Inflammatory macrophage treated with lipopolysaccharide for 4 hours (primary cell): Measurements from ENCODE around the gene RAPGEF2.
"Not testable (repeated sequence)": the region's sequence is repeated elsewhere in the genome, so short reads cannot be mapped to it uniquely, and the experiment has no call there.

Source experiments
- DNase-seq: peaks from one replicate; pipeline ENCODE4 v3.0.0-alpha.2; 2020

The RAPGEF2 gene

DNA sequence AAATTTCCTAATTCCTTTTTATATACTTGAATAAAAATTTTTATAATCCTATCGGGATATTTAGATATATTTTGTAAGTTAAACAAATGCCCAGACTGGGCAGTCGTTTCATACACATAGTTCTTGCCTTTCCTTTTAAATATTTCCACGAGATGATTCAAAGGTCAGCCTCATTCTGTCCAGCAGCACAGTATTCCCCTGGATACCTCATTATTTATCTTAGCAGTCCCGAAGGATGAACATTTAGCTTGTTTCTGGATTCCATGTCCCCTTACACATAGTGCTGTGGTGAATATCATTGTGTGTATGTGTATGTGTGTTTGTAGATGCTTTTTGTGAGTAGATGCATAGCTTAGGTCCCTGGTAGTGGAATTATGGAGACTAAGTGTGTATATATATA is 38.3 kb downstream of the RAPGEF2 start:
- no peak for DNase-seq

DNA sequence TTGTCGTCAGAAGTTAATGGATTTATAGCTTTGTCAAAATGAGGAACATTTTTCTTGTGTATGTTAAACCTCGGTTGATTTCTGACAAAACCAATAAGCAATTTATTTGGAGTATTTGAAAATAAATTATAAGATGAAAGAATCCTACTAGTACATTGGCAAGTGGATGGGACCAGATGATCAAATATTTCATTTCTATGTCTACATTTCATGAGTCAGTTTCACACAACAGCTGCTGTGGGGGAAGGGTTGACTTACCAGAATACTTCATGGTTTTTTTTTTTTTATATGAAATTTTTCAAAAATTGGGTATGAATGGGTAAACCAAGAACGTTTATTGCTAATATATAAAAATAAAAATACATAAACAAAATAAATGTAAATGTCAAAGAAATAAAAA is 39.4 kb downstream of the RAPGEF2 start:
- DNase-seq = peak; percentile 32

DNA sequence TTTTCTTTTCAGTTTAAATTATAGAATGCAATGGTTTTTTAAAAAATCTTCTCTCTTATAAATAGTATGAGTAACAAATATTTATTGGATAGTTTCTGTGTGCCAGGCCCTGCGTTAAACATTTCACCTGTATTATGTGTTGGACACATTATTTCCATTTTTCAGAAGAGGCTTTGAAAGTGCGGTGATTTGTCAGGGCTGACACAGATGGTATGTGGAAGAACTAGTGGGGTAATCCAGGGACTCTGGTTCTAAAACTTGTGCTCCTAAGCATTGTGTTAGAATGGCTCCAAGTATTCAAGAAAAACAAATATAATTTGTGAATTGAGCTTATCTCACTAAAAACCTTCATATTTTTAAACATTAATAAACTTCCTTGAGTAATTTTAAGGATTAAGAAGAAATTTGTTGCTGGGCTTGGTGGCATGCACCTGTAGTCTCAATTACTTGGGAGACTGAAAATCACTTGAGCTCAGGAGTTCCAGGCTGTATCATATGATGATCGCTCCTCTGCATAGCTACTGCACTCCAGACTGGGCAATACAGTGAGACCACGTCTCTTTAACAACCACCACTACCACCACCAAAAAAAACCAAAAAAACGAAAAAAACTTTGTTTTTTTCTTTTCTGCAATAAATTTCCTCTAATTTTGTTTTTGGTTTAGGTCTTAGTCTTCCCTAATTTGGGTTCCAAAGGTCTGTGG is 40.0 kb downstream of the RAPGEF2 start:
- no peak for DNase-seq

DNA sequence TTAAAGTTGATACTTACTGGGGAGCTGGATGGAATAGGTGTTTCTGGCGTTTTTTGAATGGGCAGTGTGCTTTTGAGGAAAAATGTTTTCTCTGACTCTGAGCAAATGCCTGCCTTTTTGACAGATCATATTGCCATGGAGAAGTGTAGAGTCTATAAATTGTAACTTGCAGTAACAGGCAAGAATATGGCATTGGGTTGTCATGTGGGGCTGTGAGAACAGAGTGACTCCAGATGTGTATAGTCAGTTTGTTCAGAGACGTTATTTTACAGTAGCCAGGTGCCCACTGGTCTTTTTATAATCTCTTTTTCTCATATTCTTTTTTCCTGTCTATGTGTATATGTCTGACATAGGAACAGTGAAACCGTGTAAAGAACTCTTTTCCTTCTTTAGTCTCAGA is 40.8 kb downstream of the RAPGEF2 start:
- DNase-seq = no peak

DNA sequence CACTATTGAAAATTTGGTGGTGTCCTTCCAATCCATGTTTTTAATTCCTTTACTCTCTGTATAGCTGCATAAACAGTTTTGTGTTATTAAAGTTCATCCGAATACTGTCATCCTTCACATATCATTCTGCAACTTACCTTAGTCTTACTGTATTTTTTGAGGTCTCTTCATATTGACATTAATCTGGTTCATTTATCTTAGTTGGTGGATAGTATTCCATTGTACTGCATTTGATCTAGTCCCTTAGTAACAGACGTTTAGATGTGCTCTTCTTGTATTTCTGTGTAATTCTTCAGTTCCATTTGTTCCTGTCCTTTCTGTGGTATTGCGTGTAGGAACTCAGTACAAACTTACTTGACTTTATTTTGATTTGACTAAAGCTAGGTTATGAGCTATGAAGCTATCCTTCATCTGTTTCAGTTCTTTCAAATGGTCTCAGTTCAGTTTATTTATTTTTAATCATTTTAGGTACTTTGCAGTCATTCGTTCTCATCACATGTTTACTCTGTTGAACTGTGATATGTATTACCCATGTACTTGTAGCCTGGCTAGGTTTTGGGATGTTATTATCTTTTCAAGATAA is 41.3 kb downstream of the RAPGEF2 start:
- DNase-seq = no peak

DNA sequence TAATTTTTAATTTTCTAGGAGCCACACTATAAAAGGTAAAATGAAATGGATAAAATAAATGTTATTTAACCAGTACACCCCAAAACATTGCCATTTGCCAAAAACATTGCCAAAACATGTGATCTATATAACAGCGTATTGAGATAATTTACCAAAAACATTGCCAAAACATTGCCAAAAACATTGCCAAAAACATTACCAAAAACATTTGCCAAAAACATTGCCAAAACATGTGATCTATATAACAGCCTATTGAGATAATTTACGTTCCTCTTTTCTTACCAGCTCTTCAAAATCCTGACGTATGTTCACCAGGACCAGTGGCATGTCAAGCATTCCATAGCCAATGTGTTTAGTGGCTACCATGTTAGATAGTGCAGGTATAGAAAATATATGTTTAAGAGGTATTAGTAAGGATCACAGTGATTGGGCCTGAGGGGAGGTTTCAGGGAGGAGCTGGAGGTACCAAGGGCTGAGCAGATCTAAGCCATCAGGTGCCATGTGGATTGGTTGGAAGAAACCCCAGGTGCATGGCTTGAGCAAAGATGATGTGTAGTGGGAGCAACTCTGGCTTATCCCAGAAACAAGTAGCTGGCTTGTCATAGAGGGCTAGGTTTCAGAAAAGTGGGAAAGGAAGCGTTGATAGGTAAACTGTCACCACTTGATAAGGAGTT is 42.6 kb downstream of the RAPGEF2 start:
- DNase-seq = no peak

DNA sequence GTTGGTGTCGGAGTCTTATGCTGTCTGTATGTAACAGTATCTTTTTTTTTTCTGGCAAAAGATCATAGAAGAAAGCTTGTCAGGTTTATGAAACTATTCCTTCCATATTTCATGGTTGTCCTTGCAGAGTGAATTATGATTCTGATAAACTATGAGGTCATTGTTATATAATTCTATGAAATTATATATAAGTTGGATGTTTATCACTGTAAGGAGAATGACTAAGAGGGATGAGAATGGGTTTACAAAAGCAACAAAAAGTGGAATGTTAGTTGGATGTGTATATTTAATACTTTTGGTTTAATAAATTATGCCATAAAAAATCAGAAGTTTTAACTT is 43.1 kb downstream of the RAPGEF2 start:
- no peak for DNase-seq

DNA sequence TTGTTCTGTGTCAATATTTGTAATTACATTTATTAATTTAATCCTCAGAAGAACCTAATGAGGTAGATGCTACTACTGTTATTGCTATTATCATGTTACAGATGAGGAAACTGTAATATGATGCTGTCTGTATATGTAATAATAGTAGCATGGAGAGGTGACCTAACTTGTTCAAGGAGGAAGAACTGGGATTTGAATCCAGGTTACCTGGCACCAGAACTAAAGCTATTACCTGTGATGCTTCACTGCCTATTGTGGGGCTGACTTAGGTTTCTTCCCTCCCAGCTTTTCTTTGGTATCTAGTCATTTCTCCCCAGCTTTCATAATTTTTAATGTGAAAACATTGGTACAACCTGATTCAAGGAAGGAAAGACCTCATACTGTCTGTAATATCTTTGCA is 43.6 kb downstream of the RAPGEF2 start:
- no peak for DNase-seq

DNA sequence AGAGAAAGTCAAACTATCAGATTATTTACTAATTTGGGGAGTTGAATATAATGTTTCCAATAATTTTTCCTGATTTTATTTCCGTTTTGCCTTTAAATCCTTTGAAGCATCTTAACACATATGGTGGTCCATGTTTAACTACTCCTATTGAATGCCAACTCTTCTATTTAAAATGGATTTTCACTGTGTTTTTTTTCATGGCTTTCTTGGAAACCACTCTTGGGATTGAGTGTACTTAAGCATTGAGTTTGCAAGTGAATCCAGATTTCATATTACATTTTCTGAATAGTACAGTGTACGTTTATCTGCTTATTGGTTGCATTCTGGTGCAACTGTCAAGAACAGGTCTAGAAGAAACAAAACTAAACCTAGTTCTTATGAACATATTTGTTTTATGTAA is 45.6 kb downstream of the RAPGEF2 start:
- no peak for DNase-seq

DNA sequence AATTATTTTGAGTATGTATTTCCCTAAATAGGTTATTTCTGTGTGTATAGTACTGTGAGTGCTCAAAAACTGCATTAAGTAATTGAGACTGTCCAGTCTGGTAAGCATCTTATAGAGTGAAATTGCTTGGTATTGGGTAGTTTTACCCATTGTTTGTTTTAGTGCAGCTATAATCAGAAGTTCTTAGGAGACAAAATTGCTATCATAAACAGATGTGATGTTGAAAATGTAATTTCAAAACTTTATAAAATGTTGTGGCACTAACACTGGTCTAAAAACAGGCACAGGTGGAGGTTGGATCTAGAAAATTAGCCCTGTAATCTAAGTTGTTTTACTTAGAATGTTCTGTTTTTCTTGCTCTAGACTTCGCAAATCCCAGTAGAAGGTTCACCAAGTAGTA is 46.8 kb downstream of the RAPGEF2 start:
- no peak for DNase-seq

DNA sequence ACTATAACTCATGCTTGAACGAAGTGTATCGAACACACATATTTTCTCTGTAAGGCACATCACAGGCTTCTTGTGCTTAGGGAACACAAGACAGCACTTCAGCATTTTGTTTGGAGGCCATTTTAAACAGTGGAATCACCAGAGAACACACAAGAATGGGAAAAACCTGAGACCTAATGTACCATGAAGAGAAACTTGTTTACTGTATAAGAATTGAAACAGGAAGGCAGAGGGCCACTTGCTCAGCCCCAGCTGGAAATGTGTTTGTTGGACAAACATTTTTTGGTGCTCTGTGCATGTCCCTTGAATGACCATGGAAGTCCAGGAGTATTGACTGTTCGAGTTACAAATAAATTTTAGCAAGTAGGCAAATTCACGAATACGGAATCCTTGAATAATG is 47.5 kb downstream of the RAPGEF2 start:
- DNase-seq = no peak

DNA sequence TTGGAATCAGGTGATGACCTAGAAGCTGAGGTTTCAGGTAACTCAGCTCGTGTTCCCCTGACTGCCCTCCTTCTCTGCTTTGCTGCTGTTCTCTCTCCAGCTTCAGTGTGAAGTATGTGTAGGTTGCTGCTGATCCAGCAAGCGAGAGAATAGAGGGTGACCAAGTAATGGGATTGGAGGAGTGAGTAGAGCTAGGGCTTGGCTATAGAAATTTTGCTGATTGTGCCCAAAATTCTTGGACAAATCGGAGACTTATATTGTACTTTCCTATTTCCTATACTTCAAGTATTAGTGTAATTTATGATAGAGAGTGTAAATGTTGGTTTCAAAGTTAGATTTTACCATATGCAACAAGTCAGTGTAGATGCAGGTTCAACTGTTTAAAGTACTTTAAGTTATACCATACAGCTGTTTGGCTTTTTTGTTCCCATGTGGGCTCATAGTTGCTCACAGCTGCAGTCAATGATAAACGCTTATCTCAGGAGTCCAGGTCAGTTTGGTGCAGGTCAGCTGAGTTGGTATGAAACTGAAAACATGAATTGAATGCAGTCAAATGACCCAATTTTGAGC is 48.0 kb downstream of the RAPGEF2 start:
- no peak for DNase-seq

DNA sequence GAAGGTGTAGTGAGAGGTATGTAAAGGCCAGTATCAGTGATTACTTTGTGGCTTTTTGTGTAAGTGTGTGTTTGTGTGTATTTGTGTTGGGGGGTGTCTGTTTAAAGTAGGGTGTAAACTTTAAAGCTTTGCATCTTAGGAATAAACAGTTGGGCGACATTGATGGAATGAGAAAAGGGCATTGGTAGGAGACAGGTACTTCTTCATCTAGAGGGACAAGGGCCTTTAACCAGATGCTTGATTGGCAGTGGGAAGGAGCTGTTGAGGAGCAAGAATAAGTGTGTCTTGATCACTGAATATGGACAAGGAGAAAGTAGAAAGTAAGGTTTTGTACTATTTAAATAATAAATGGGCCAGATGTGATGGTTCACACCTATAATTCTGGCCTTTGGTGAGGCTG is 48.8 kb downstream of the RAPGEF2 start:
- no peak for DNase-seq

DNA sequence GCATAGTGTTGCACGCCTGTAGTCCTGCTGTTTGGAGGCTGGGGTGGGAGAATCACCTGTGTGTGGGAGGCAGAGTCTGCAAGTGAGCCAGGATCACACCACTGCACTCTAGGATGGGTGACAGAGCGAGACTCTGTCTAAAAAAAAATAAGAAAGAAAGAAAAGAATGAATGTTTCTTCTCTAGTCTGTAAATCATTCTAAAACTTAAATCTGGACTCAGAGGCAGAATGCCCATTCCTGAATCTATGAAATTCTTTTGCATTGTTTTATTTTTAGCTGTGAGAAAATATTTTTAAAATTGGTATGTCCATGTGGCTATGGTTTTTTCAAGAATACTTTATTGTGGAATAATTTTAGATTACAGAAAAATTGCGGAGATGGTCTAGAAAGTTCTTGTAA is 49.3 kb downstream of the RAPGEF2 start:
- DNase-seq = no peak

DNA sequence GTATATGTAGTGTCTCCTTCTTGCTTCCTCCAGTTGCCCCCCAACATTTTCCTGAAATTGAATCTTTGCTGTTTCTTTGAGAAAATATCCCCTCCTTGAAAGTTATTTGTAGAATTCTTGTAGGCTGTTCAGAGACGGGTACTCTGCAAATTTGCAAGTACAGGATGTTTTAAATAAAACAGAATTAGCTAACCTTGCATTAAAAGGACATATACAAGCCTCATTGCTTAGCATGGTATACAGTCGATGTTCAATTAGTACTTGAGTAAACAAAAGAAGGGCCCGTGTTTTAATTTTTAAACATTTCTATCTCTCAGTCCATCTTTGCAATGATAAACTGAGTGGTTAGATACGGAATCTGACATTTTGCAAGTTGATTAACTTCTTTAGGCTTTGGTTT is 50.8 kb downstream of the RAPGEF2 start:
- no peak for DNase-seq

DNA sequence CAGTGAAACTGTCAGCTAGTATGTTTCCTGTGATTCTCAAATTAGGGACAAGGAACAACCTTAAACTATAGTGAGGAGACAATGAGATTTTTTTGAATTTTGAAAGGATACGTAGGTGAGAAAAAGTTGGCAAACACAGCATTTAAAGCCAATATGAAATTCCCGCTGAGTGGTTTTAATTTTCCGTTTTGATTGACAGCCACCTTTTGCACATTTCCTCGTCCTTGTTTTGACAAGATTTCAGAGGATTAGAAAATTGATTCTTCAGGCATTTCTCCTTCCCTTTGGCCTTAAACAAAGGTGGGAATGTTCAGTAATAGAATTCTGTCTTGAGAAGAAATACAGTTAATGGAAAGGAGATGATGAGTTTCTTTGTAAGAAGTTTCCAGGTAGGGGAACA is 52.2 kb downstream of the RAPGEF2 start:
- DNase-seq = no peak

DNA sequence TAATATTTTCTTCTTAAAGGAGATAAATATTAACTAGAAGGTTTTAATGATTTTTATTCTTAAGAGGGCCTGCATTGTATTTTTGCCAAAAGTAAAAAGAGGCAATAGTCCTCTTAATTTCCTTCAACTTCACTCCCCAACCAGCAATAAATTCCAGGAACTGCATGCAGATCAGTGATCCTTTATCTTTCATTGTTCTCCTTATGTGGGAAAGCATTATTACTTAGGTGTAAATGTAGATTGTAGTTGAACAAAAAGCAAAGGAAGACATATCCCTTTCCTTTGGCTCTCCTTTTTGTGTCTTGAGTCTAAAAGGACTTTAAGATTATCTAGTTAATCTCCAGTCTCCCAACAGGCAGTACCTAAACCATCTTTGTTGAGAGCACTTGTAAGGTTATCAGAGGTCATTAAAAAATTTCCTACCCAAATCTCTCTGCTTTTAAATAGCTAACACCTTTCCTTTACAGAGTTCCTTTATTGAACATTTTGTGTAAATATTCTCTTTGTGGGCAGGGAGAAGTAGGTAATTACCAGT is 55.3 kb downstream of the RAPGEF2 start:
- DNase-seq = no peak

DNA sequence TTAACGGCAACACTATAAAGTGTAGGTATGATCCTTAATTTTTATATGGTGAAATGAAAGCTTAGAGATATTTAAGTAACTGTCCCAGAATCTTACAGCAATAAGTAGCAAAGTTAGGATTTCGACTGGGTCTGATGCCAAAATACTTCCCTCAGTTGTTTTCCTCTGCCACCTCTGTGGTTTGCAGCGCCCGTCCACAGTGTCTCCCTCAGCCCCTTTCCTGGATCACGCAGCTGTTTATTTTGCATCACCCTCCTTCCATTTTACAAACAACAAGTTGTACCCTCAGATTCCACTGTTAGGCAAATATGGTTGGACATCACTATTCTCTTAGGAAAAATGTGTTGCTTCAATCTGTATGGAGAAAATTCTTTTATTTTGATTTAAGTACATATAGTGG is 56.1 kb downstream of the RAPGEF2 start:
- no peak for DNase-seq

DNA sequence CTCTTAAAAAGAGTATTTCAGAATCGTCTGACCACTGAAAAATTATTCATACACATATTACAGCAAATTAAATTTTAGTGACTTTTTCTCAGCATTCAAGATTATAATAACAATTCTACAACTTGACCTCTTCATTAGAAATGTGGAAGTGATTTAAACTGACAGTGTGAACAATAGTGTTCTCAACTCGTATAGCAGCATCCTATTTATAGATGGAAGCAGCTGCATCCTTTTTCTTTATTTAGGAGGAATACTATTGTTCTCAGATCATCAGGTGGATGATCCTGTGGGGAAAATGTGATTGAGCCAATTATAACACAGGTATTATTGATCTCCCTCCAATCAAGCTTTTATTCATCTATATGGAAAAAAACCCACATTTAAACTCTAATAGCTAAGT is 56.7 kb downstream of the RAPGEF2 start:
- no peak for DNase-seq

DNA sequence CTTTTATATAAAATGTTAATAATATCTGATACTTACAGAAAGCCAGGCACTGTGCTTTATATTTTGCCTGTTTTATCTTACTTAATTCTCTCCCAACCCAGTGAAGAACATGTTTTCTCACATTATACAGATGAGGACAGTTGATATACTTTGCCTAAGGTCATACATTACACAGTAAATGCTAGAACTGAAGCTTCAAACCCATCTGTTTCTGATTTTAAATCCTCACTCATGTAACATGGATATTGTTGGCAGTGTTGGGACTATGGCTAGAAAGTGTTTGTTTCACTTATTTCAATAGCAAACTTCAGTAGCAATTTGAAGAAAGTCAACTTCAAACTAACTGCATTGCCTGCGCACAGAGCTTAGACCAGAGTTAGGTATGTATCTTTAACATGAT is 57.4 kb downstream of the RAPGEF2 start:
- no peak for DNase-seq

DNA sequence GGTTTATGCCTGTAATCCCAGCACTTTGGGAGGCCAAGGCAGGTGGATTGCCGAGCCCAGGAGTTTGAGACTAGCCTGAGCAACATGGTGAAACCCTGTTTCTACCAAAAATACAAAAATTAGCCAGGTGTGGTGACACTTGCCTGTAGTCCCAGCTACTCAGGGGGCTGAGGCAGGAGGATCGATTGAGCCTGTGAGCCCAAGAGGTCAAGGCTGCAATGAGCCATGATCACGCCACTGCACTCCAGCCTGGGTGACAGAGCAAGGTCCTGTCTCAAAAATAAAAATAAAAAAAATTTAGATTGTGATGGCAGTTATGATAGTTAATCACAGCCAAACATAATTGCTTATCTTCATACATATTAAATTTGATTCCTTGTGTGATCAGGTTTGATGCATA is 58.6 kb downstream of the RAPGEF2 start:
- DNase-seq = not testable (repeated sequence)

DNA sequence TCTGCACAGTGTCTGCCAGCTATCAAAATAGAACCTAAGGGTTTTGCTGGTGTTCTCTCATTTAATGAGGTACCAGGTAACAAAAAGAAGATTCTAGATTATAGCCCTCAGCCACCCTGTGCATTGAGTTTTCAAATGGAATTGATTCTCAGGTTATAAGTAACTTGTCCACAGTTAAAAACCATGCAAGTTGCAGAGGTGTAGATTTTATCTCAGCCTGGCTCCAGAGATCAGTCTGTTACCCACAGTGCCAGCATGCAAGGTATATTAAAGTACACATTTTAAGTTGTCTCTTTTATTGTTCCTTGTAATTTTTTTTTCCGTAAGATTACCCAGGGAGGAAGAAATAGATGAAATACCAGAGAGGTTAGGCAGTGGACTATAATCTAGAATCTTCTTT is 59.7 kb downstream of the RAPGEF2 start:
- DNase-seq = no peak

DNA sequence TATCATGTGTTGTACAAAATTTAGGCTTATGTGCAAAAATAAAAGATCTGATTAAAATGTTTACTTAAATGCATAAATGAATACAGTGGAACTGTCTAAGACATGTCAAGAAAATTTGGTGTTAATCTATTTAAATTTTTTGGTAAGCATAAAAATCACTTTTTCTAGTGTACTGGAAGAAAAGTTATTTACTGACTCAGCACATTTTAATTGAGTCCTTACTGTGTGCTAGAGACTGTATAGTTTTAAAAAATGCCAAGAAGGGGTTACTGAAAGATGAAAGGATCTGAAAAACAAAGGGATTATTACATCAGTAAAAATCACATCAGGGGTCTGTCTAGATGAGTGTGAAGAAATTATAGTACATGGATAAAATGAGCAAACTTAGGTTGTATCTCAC is 60.6 kb downstream of the RAPGEF2 start:
- DNase-seq = no peak
